ENCODE results near the gene ST8SIA6.

Gene ST8SIA6

DNA sequence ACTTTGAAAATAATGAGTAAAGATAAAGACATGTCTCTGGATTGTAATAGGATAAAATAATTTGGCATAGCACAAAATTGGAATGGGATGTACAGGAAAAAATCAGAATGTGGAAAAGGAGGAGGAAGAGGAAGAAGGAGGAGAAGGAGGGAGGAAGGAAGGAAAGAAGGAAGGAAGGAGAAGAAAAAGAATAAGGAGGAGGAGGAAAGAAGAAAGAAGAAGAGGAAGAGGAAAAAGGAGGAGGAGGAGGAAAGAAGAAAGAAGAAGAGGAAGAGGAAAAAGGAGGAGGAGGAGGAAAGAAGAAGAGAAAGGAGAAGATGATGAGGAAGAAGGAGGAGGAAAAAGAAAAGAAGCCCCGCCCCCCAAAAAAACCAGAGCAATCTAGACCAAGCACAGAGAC, 95.9 kb downstream of the ST8SIA6 start:
- Mint-ChIP-seq H3K4me3 (no peak overlapping the region), H3K9me3 (no peaks in the 10 kb centered on the region), H3K27ac (no peak overlapping the region), H3K27me3 (peaks cover 22% of the 10 kb centered on the region), H3K36me3 (ENCODE audit: low read depth) (no peaks in the 10 kb centered on the region), H3K4me1 (ENCODE audit: low read depth) (no peaks in the 10 kb centered on the region)

DNA sequence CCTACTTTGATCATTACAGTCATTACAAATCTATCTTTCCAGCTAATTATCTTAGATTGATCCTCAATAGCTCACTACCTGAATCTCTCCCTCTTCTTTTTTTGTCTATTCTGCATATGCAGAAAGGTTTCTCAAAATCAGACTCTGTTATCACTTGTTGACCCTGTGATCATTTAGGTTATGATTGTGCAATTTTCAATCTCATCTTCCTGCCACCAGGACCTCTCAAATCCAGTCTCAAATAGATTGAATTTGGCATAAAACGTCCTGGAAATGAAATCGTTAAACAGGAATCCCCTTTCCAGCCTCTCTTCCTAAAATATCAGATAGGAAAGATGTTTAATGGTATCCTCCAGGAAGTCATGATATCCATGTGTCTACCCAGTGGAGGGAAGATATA, 96.6 kb downstream of the ST8SIA6 start:
- no peak overlapping the region for H3K4me3 Mint-ChIP-seq
- no peaks in the 10 kb centered on the region for H3K36me3 Mint-ChIP-seq (ENCODE audit: low read depth)
- H3K27ac Mint-ChIP-seq = no peak overlapping the region
- H3K27me3 Mint-ChIP-seq = peaks cover 18% of the 10 kb centered on the region
- no peaks in the 10 kb centered on the region for H3K9me3 Mint-ChIP-seq
- peaks cover 3% of the 10 kb centered on the region for H3K4me1 Mint-ChIP-seq (ENCODE audit: low read depth)

DNA sequence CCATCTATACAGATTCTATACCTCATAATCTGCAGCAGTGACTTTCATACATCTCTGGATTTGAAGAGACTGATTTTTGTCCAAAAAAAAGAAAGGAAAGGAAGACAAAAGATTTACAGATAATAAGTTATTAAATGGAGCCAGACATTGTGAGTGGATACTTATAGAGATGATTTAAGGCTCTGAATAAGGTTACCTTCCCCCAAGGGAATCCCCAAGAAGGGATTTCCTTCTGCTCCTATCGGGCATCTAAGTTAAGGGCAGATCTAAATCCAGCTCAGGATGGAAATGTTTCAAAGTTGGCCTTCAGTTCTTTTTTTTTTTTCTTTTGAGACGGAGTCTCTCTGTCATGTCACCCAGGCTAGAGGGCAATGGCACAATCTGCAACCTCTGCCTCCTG, 97.6 kb downstream of the ST8SIA6 start:
- no peaks in the 10 kb centered on the region for H3K36me3 Mint-ChIP-seq (ENCODE audit: low read depth)
- peaks cover 3% of the 10 kb centered on the region for H3K4me1 Mint-ChIP-seq (ENCODE audit: low read depth)
- no peak overlapping the region for H3K27ac Mint-ChIP-seq
- H3K27me3 Mint-ChIP-seq = peaks cover 18% of the 10 kb centered on the region
- H3K9me3 Mint-ChIP-seq = no peaks in the 10 kb centered on the region
- no peak overlapping the region for H3K4me3 Mint-ChIP-seq

DNA sequence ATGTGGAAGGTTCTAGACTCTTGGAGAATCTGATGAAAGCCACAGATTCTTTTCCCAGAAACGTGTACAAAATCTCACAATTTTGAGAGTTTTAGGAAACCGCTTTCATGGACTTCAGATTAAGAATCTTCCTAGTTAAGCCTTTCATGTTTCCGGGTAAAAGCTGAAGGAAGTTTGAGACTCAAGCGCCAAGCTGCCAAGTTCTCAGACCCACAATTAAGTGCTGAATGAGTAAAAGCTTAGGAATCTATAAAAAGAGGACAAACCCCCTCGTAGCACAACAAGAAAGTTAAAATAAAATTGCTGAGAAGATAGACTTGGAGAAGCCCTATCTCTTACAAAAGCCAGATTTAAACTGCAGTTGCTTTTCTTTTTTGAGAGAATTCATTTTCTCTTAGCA, 99.6 kb downstream of the ST8SIA6 start:
- H3K27me3 Mint-ChIP-seq = peaks cover 24% of the 10 kb centered on the region
- H3K9me3 Mint-ChIP-seq = peaks cover 3% of the 10 kb centered on the region
- no peaks in the 10 kb centered on the region for H3K36me3 Mint-ChIP-seq (ENCODE audit: low read depth)
- no peak overlapping the region for H3K4me3 Mint-ChIP-seq
- no peak overlapping the region for H3K27ac Mint-ChIP-seq
- H3K4me1 Mint-ChIP-seq (ENCODE audit: low read depth) = peaks cover 3% of the 10 kb centered on the region

- H3K4me3 Mint-ChIP-seq = no peak overlapping the region
- no peaks in the 10 kb centered on the region for H3K36me3 Mint-ChIP-seq (ENCODE audit: low read depth)
- H3K4me1 Mint-ChIP-seq (ENCODE audit: low read depth) = peaks cover 3% of the 10 kb centered on the region
- peaks cover 3% of the 10 kb centered on the region for H3K9me3 Mint-ChIP-seq
- H3K27me3 Mint-ChIP-seq = peaks cover 27% of the 10 kb centered on the region
- H3K27ac Mint-ChIP-seq = no peak overlapping the region
Observed at GRCh38 chr10:17353568-17354300, 100.7 kb downstream of the ST8SIA6 start.

DNA sequence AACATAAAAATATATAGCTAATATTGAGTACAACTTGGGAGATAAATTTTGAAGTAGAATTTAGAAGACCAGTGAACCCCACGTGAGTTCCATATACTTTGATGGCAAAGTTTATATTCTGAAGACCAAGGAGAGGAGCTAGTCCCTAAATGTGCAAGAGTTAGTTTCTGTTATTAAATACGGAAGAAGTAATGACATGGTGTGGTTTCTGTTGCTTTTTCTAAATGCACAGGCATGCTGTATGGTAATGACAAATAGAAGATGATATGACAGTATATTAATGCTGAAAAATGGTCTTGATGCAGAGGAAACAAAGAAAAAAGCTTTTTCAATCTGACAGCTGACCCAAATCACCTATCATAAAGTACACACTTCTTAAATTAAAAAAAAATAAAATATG, 101.8 kb downstream of the ST8SIA6 start:
- H3K36me3 Mint-ChIP-seq (ENCODE audit: low read depth) = no peaks in the 10 kb centered on the region
- H3K4me1 Mint-ChIP-seq (ENCODE audit: low read depth) = peaks cover 3% of the 10 kb centered on the region
- H3K27me3 Mint-ChIP-seq = peaks cover 18% of the 10 kb centered on the region
- H3K4me3 Mint-ChIP-seq = no peak overlapping the region
- H3K9me3 Mint-ChIP-seq = peaks cover 3% of the 10 kb centered on the region
- H3K27ac Mint-ChIP-seq = no peak overlapping the region

DNA sequence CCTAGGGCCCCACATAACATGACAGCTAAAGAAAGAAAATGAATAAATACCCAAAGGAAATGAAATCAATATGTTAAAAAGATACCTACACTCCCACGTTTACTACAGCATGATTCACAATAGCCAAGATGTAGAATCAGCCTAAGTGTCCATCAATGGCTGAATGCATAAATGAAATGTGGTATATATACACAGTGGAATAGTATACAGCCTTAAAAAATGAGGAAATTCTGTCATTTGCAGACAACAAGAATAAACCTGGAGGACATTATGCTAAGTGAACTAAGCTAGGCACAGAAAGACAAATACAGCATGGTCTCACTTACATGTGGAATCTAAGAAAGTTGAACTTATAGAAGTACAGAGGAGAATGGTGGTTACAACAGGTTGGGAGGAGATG, 102.9 kb downstream of the ST8SIA6 start:
- Mint-ChIP-seq H3K27ac (no peak overlapping the region), H3K4me3 (no peak overlapping the region), H3K27me3 (peaks cover 14% of the 10 kb centered on the region), H3K9me3 (peaks cover 3% of the 10 kb centered on the region), H3K4me1 (ENCODE audit: low read depth) (peaks cover 3% of the 10 kb centered on the region), H3K36me3 (ENCODE audit: low read depth) (no peaks in the 10 kb centered on the region)

DNA sequence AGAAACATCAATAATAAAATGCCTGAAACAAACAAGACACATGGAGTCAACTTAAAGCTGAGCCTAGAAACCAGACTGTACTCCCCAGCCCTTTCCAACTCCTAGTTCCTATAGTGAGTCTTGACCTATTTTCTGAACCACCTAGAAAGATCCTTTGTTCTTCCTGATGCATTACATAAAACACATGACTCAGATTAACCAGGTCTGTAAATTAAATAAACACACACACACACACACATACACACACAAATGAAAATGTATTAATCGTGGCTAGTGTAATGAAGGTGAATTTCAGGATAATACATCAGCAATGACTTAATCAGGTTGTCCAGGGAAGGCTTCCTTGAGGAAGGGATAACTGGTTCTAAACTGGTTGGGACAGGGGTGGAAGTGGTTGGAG, 104.7 kb downstream of the ST8SIA6 start:
- Mint-ChIP-seq H3K27ac (no peak overlapping the region), H3K36me3 (ENCODE audit: low read depth) (no peaks in the 10 kb centered on the region), H3K4me3 (no peak overlapping the region), H3K27me3 (peaks cover 13% of the 10 kb centered on the region), H3K9me3 (peaks cover 3% of the 10 kb centered on the region), H3K4me1 (ENCODE audit: low read depth) (peaks cover 3% of the 10 kb centered on the region)

DNA sequence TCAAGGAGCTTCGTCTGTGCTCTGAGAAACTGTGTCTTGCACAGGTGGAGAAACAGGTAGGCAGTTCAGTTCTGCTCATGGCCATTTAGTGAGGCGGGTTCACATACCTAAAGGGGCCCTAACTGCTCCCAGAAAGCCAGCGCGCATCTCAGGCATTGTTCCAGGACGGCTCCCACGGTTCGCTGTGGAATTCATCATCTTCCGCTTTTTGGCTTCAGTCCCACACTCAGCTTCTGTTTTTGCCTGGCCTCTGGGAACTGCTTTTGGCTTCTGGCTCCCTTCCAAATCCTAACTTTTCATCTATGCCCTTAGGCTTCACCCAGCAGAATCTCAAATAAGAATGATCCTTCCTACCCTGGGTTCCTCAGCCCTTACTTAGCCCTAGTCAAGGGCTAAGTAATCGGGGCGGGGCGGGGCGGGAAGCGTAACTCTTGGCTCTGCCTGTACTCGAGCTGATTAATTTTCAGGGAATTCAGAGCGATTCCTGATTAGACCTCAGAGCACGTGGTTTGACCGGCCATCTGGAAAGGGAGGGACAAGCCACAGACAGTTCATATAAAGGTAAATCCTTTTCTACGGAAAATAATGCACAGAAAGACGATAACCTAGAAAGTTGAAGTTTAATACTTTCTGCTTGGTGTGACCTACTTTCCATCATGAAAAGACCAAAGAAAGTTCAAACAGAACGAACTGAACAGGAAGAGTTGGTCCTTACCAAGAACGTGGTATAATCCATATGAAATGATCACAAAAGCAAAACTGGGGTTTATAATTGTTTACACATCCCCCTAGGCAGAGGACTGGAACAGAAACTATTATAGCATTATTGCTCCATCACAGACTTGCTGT, 105.7 kb downstream of the ST8SIA6 start:
- Mint-ChIP-seq H3K27ac (no peak overlapping the region), H3K27me3 (peaks cover 9% of the 10 kb centered on the region), H3K9me3 (peaks cover 3% of the 10 kb centered on the region), H3K36me3 (ENCODE audit: low read depth) (no peaks in the 10 kb centered on the region), H3K4me1 (ENCODE audit: low read depth) (peaks cover 3% of the 10 kb centered on the region), H3K4me3 (no peak overlapping the region)

- Mint-ChIP-seq H3K4me3 (no peak overlapping the region), H3K36me3 (ENCODE audit: low read depth) (no peaks in the 10 kb centered on the region), H3K27me3 (peaks cover 9% of the 10 kb centered on the region), H3K4me1 (ENCODE audit: low read depth) (no peaks in the 10 kb centered on the region), H3K9me3 (peaks cover 3% of the 10 kb centered on the region), H3K27ac (no peak overlapping the region)
Observed at GRCh38 chr10:17348011-17348500, 106.3 kb downstream of the ST8SIA6 start.

GRCh38 chr10:17344206-17344605, 110.2 kb downstream of the ST8SIA6 start:
- no peak overlapping the region for H3K27ac Mint-ChIP-seq
- no peaks in the 10 kb centered on the region for H3K4me1 Mint-ChIP-seq (ENCODE audit: low read depth)
- H3K27me3 Mint-ChIP-seq = no peaks in the 10 kb centered on the region
- no peak overlapping the region for H3K4me3 Mint-ChIP-seq
- H3K36me3 Mint-ChIP-seq (ENCODE audit: low read depth) = peaks cover 9% of the 10 kb centered on the region
- H3K9me3 Mint-ChIP-seq = peaks cover 11% of the 10 kb centered on the region

- Mint-ChIP-seq H3K36me3 (ENCODE audit: low read depth) (peaks cover 9% of the 10 kb centered on the region), H3K4me3 (no peak overlapping the region), H3K4me1 (ENCODE audit: low read depth) (no peaks in the 10 kb centered on the region), H3K27ac (no peak overlapping the region), H3K9me3 (peaks cover 11% of the 10 kb centered on the region), H3K27me3 (no peaks in the 10 kb centered on the region)
Observed at GRCh38 chr10:17343118-17343517, 111.3 kb downstream of the ST8SIA6 start.

GRCh38 chr10:17340144-17340829, 114.1 kb downstream of the ST8SIA6 start:
- Mint-ChIP-seq H3K4me1 (ENCODE audit: low read depth) (no peaks in the 10 kb centered on the region), H3K27ac (no peak overlapping the region), H3K27me3 (no peaks in the 10 kb centered on the region), H3K36me3 (ENCODE audit: low read depth) (peaks cover 9% of the 10 kb centered on the region), H3K9me3 (peaks cover 11% of the 10 kb centered on the region), H3K4me3 (no peak overlapping the region)

GRCh38 chr10:17335065-17335464, 119.3 kb downstream of the ST8SIA6 start:
- no peak overlapping the region for H3K27ac Mint-ChIP-seq
- no peaks in the 10 kb centered on the region for H3K4me1 Mint-ChIP-seq (ENCODE audit: low read depth)
- H3K27me3 Mint-ChIP-seq = peaks cover 4% of the 10 kb centered on the region
- H3K36me3 Mint-ChIP-seq (ENCODE audit: low read depth) = peaks cover 5% of the 10 kb centered on the region
- H3K4me3 Mint-ChIP-seq = no peak overlapping the region
- peaks cover 6% of the 10 kb centered on the region for H3K9me3 Mint-ChIP-seq

GRCh38 chr10:17330501-17330900, 123.9 kb downstream of the ST8SIA6 start:
- no peaks in the 10 kb centered on the region for H3K9me3 Mint-ChIP-seq
- H3K36me3 Mint-ChIP-seq (ENCODE audit: low read depth) = no peaks in the 10 kb centered on the region
- no peak overlapping the region for H3K4me3 Mint-ChIP-seq
- no peak overlapping the region for H3K27ac Mint-ChIP-seq
- no peaks in the 10 kb centered on the region for H3K4me1 Mint-ChIP-seq (ENCODE audit: low read depth)
- peaks cover 4% of the 10 kb centered on the region for H3K27me3 Mint-ChIP-seq

Measured in stimulated activated naive CD8-positive, alpha-beta T cell treated with anti-CD3 and anti-CD28 coated beads, Interleukin-15, Interleukin-2, amounts not matched to agents 100 ng/mL and 50 ng/mL, for 24 hours (primary cell).